GM19099 (cell line): ENCODE data around the gene DRG2.

Experiments
- POLR2A ChIP-seq: IDR thresholded peaks from 3 replicates; pipeline ENCODE4 v1.6.1; 2011; ENCODE audit warnings: low read depth; ENCODE audit not compliant: insufficient read length; ENCODE audit errors: extremely low read depth

The DRG2 gene

DNA sequence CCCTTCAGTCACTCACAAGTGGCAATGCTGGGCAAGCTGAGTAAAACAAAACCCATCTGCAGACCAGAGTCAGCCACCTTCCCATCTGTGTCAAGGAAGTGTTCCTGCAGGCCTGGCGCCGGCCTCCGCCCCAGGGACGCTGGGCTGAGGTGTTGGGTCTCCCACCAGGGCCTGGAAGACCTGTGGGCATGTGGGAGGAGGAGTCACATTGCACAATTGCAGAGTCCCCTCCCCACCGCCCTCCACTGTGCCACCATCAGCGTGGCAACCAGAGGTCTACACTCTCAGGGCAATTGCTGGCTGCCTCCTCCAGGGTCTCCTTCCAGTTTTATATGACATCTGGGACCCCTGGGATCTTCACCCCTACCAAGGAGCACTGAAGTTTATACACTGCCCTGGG is 17.8 kb downstream of the DRG2 start:
- no peak for TF ChIP-seq POLR2A

DNA sequence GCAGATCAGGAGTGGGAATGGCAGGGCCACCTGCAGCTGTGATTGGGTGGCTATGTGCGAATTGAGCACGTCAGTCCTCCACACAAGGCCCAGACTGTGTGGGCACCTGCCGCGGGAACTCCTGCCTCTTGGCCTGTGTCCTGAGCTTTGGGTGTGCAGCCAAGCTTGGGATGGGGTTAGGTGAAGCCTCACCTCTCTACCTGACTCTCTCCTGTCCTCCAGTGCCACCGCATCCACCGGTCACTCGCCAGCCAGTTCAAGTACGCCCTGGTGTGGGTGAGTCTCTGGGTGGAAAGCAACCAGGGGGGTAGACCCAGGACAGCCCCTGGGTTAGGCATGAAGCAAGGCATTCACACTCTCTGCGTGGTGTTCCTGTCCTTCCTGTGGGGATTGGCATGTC is 18.5 kb downstream of the DRG2 start:
- no peak for TF ChIP-seq POLR2A

DNA sequence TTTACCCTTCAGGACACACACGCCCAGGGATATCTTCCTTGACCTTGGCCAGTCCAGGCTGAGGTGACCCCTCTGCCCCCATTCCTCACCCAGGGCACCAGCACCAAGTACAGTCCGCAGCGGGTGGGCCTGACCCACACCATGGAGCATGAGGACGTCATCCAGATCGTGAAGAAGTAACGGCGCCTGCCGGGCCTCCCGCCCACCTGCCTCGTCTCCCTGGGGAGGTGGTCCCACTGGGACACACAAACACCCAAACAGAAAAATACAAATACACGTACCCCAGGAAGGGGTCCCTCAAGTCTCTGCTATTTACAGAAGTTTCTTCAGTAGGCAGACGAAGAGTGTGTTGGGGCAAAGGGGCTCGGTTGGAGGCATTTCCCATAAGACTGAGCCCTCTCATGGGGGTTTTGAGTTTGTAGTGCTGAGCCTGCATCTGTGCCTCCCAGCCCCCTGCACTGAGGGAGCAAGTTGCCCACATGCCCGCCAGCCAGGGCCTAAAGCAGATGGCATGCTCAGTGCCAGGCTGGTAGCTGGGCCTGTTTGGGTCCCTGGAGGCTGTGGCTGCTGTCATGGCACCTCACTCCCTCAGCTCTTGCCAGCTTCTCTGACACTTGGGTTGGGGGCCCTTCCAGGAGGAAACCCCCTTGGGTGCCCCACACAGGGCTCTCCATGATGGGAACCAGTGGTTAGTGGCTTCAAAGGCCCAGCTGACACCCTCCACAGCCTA is 19.5 kb downstream of the DRG2 start:
- no peak for TF ChIP-seq POLR2A

DNA sequence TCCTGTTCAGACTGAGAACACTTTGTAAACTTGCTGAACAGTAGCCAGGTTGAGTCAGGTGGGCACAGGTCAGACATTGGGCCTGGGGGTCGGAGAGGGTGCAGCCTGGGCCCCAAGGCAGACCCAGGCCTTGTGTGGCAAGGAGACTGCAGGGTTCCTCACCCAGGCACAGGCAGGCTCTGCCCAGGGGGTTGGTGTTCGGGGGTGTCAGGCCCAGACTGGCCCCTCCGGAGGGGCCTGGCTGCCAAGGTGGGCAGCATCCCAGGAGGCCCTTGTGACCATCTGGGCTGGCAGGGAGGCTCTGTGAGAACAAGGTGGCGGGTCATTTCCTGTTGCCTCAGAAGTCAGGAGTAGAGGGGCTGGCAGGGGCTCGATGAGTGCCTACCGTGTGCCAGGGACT is 20.2 kb downstream of the DRG2 start:
- no peak for TF ChIP-seq POLR2A

DNA sequence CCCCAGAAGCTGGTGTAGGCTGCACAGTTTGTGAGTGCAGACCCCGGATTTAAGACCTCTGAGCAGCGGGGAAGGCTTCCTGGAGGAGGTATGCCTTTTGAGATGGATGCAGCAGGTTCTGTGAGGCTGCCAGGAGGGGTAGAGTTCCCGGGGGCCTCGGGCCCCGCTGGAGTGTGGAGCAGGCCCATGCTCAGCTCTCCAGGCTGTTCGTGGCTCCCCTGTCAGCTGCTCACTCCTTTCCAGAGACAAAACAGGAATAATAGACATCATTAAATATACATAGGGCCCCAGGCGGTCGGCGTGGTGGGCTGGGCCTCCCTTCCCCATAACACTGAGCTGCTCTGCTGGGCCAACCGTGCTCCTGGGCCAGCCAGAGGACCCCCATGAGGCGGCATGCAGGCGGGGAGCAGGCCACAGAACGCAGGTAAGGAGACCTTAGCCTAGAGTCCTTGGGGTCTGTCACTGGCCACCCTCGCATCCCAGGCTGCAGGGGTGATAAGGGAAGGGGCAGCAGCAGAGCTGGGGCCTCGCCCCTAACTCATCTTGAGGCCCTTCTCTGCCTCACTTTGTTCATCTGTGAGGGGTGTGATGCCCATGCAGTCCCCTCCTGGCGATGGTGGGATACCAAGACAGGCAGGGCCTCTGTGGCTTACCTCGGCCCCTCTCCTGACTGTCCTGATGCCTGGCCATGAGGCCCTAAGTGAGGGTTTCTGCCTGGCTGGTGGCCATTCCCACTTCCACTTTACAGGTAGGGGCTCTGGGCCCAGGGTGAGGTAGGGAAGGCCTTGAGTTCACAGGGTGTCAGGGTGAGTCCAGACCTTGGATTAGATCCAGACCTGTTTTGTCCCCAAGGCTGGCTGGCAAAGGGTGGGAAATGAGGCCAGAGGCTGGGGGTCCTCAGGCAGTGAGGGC is 20.9 kb downstream of the DRG2 start, which contains the start of gene MYO15A:
Gene MYO15A, plus strand, starts transcription at position 356 of the 912 bp plus-strand sequence. CDS start 10,045 bp downstream, outside the sequence.
- no peak for TF ChIP-seq POLR2A

DNA sequence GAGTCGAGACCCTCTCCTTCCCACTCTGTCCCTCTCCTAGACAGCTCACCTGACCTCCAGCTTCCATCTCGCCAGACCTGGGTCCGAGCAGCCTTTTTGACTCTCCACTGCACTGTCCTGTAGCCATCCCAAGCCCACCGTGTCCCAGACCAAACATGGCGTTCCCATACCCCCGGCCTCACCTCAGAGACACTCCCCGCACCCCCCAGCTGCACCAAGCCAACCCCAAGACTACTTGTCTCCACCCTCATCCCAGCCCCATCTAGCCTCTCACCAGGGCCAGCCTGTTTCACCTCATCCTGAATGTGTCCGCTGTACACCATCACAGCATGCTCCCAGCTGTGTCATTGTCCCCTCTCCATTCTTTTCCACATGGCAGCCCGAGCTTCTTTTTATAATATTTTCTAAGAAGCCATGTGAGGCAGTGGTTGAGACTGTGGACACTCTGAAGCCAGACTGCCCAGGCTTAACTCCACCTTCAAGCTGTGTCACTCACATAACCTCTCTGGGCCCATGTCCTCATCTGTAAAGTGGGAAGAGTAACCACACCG is 22.3 kb downstream of the DRG2 start:
- TF ChIP-seq POLR2A, result no peak

DNA sequence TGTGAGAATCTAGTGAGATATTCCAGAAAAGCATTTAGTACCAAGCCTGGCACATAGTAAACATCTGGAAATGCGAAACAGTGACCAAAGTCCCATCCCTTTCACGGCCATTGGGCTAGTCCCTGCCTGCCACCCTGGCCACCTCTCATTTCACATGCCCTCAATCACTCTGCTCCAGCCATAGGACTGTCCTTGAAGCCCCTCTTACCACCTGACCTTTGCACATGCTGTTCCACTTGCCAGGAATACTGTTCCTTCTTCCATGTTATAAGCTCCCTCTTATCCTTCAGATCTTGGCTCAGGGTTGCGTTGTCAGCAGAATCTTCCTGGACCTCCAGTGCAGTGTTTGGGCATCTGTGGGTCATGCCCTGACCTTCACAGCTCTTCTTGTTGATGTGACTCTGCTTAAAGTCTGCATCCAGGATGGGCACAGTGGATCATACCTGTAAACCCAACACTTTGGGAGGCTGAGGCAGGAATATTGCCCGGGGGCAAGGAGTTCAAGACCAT is 22.9 kb downstream of the DRG2 start:
- no peak for TF ChIP-seq POLR2A

DNA sequence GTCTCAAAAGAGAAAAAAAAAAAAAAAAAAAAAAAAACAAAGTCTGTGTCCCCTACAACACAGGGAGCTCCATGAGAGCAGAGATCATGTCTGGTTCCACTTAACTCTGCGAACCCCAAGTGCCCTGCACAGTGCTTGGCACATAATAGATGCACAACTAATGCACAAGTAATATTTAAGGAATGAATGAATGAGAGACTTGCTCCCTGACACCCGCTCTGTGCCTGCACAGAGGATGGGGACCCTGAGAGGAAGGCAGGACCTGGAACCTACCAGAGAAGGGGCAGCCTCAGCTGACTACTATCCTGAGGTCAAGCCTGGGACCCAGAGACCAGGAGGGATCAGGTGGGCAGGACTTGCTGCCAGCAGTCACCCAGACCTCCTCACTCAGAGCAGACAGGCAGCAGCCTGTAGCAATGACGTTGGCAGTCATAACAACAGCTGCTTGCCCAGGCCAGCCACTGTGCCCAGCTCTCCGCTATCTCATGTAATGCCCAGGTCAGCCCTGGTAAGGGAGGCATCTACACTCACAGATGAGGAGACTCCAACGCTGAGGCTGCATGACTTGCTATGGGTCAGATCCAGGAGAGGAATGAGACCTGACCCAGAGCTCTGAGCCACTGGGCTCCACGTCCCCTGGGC is 23.7 kb downstream of the DRG2 start:
- no peak for TF ChIP-seq POLR2A

DNA sequence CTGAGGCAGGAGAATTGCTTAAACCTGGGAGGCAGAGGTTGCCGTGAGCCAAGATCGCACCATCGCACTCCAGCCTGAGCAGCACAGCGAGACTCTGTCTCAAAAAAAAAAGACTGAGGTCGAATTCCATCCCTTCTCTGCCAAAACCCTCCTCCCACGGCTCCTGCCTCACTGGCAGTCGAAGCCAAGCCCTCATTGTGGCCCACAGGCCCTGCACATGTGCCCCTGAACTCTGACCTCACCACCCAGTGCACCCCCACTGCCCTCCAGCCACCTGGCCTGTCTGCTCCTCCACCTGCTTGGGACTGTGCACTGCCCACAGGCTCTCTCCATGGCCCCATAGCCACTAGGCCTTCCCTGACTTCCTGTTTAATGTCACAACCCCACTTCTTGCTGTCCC is 27.8 kb downstream of the DRG2 start:
- TF ChIP-seq POLR2A, result no peak

DNA sequence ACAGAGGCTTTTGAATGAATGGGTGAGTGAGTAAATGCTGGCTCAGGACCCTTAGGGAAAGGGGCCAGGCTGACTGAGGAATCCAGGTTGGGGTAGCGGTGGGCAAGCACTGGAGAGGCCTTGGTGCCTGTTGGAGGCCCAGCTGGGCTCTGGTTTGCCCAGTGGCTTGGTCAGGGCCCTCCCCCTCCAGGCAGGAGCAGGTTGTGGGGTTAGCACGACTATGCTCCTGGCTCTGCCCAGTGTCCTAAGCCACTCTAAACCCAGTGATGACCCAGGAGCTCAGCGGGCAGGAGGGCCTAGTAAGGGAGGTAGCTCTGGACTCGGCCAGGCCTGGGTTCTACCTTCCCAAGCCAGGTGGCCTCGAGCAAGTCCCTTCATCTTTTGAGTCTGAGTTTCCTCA is 28.3 kb downstream of the DRG2 start:
- TF ChIP-seq POLR2A, result no peak

DNA sequence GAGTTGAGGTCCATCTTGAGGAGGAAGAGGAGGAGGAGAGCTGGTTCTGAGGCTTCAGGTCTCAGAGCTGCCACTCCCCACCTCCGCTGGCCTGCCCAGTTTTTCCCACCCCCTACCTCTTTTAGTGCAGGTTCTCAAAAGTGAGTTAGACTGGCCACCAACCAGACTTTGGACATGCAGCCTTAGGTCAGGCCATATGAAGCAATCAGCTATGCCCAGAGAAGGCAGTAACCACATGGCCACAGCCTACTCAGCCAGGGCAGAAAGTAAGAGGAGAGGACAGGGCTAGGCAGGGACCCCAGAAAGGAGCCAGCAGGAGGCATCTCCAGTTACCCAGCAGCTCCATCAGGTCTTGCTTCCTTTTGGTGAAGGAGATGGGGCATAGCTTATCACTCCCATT is 29.8 kb downstream of the DRG2 start:
- TF ChIP-seq POLR2A, result no peak

DNA sequence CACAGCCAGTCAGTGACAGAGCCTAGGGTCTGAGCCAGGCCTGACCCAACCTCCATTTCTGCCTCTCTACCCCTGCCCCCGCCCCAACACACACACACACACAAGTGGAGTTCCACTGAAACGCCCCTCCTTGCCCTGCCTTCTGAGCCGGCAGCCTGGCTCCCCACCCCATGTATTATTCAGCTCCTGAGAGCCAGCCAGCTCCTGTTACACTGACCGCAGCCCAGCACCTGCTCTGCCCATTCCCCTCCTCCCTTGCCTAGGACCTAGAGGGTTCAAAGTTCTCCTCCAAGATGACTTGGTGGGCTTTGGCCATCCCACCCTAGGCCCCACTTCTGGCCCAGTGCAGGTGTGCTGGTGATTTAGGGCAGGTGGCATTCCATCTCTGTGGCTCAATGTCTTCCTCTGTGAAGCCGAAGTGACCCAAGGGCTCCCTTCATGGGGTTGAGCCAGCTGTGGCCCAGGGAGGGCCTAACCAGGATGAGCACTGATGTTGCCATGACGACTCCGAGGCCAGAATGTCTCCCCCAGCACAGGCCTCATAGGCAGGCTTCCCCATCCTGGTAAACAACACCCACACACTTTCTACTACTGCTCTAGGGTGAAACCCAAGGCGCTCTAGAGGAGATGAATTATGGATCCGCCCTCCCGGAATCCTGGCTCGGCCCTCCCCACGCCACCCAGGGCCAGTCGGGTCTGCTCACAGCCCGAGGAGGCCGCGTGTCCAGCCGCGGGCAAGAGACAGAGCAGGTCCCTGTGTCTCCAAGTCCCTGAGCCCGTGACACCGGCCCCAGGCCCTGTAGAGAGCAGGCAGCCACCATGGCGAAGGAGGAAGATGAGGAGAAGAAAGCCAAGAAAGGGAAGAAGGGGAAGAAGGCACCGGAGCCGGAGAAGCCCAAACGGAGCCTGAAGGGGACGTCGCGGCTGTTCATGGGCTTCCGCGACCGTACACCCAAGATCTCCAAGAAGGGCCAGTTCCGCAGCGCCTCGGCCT is 30.5 kb downstream of the DRG2 start:
- TF ChIP-seq POLR2A, result no peak

DNA sequence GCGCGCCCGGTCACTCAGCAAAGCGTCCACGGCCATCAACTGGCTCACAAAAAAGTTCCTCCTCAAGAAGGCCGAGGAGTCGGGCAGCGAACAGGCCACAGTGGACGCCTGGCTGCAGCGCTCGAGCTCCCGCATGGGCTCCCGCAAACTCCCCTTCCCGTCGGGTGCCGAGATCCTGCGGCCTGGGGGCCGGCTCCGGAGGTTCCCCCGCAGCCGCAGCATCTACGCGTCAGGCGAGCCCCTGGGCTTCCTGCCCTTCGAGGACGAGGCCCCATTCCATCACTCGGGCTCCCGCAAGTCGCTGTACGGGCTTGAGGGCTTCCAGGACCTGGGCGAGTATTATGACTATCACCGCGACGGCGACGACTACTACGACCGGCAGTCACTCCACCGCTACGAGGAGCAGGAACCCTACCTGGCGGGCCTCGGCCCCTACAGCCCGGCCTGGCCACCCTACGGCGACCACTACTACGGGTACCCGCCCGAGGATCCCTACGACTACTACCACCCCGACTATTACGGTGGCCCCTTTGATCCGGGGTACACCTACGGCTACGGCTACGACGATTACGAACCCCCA is 31.5 kb downstream of the DRG2 start:
- no peak for TF ChIP-seq POLR2A
